Adrenal gland (tissue), 12 donors: ENCODE data around the gene IGHMBP2. TPM values are rescaled to one million over a fixed set of nuclear protein-coding genes. Genes with fewer than 3 reads are reported as not detected.

ENCODE experiments used
- DNase-seq, 7 donors: peaks; one replicate each; pipeline ENCODE4 v3.0.0-alpha.2; 2019 to 2020
- H3K27ac ChIP-seq, 5 donors: fragments of 200-600 bp; sonication (generic) in 4 of 5; 1 replicate in 3 of 5; 2 replicates in 2 of 5; pipeline versions ENCODE4 v1.5.1 to v1.8.0; 2016 to 2020; ENCODE audit warnings: mild to moderate bottlenecking in 1 of 5
- H3K27me3 ChIP-seq: fragments of 200-600 bp; 2 replicates; pipeline ENCODE4 v1.8.0; 2021
- H3K36me3 ChIP-seq, 2 donors: fragments of 200-600 bp; replicated peaks in 1 of 2; 1 replicate in 1 of 2; 2 replicates in 1 of 2; pipeline versions ENCODE4 v1.5.1 to v1.8.0; 2018 to 2022
- H3K4me1 ChIP-seq, 2 donors: fragments of 200-600 bp; replicated peaks in 1 of 2; 1 replicate in 1 of 2; 2 replicates in 1 of 2; pipeline versions ENCODE4 v1.5.1 to v1.8.0; 2018 to 2021
- H3K4me3 ChIP-seq, 4 donors: fragments of 200-600 bp; sonication (generic) in 3 of 4; one replicate each; pipeline ENCODE4 v1.5.1; 2016 to 2018
- H3K9me3 ChIP-seq, 3 donors: fragments of 200-600 bp; sonication (generic) in 1 of 3; replicated peaks in 1 of 3; 1 replicate in 2 of 3; 2 replicates in 1 of 3; pipeline versions ENCODE4 v1.5.1 to v1.8.0; 2016 to 2021
- CTCF ChIP-seq, 6 experiments: fragments of 450-650 bp in 4 of 6; fragments of 200-600 bp in 2 of 6; sonication (generic) in 1 of 6; IDR thresholded peaks; 1 replicate in 5 of 6; 2 replicates in 1 of 6; pipeline versions ENCODE4 v1.5.1 to v1.8.0; 2016 to 2021; ENCODE audit warnings: antibody characterized with exemption in 6 of 6, mild to moderate bottlenecking in 2 of 6, moderate library complexity in 1 of 6
- POLR2A ChIP-seq, 2 donors: fragments of 450-650 bp; IDR thresholded peaks; one replicate each; pipeline ENCODE4 v1.6.1; 2017; ENCODE audit warnings: antibody characterized with exemption in 2 of 2, mild to moderate bottlenecking in 2 of 2, moderate library complexity in 1 of 2
- WGBS, 4 donors: extraction: QIAGEN DNeasy Blood & Tissue Kit in 2 of 4; methylation state at CpG; one replicate each; pipeline versions ENCODE4 v1.1.5 to v1.1.7; 2013 to 2017; 5-methylcytosine and 5-hydroxymethylcytosine counted together
- intact Hi-C, 2 donors: fragments of 100-400 bp; cut with DNase I; formaldehyde crosslinking; loops; one replicate each; pipeline versions ENCODE4 v1.14.1 to v1.15.0; 2022 to 2023
- polyA plus RNA-seq, 3 donors: library from polyadenylated mRNA; stranded (reverse); fragments of 200-250 nt in 2 of 3; fragments of 350-450 nt in 1 of 3; fragmentation: Illumina TruSeq in 1 of 3; extraction: RNeasy Lipid Tissue Mini Kit (QIAGEN cat#74804) in 1 of 3; gene quantifications; one replicate each; pipeline ENCODE4 v1.2.3, GENCODE V29; 2013 to 2014
- total RNA-seq, 9 donors: library from RNA; depleted of rRNA in 4 of 9; stranded (reverse); fragments of >200 nt in 4 of 9; fragments of 120-200 nt in 1 of 9; fragmentation: NEBNext Ultra II Directional in 1 of 9; extraction: Animal tissue kit (Norgen Biotek cat#: 25700) in 1 of 9; gene quantifications; one replicate each; pipeline versions ENCODE4 v1.1.0 to v1.2.4, GENCODE V29; 2013 to 2023
- donor health status: healthy with polysubstance abuse.
- donor health status: Bipolar disorder and iron deficiency.
- donor health status: DM: yes; HTN: yes; CAD: no.
- donor health status: DM: no; HTN: no; CAD: no.
- donor health status: DM: no; HTN: no; CAD: no.
- donor health status: DM: yes; HTN: yes; CAD: no.

The IGHMBP2 gene
- total and polyA plus RNA-seq, 12 donors, result 7.9 to 40.6 (median 16.3) TPM

GRCh38 chr11:68933605-68934320 lies 30.1 kb downstream of the IGHMBP2 start:
- 87 to 94% (median 92%) methylated on average over 12 to 17 of the region's 17 CpGs for WGBS, 4 donors
- H3K36me3 ChIP-seq, result peaks cover 0 to 81% of the 10 kb centered on the region in 2 donors
- no peak for TF ChIP-seq CTCF (IDR thresholded peaks at IDR 0.05)
- no peak for TF ChIP-seq POLR2A (IDR thresholded peaks at IDR 0.05)
- H3K27ac ChIP-seq, result no peak overlapping the region
- H3K4me3 ChIP-seq, result no peak overlapping the region
- H3K27me3 ChIP-seq, result no peaks in the 10 kb centered on the region
- DNase-seq, result no peak
- no peaks in the 10 kb centered on the region for H3K9me3 ChIP-seq
- intact Hi-C loops, result loop anchor here in 1 of 2 donors (10.0 kb wide), 1 partner anchor 151 kb away; no protein-coding TSS in a partner anchor
- no peaks in the 10 kb centered on the region for H3K4me1 ChIP-seq

DNA sequence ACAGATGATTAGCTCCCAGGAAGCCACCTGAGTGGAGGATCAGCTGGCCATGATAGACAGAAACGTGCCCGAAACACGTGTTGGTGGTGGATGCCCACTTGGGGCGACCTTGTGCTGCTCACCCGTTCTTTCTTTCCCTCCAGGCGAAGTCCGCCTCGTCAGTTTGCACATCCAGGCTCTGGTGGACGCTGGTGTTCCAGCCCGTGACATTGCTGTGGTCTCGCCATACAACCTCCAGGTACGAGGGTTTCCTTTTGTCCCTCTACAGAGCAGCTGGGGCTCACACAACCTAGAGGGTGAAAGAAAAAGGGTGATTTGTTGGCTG lies 30.6 kb downstream of the IGHMBP2 start:
- WGBS, 4 donors, result 94 to 96% (median 95%) methylated on average over 9 to 12 of the region's 12 CpGs

GRCh38 chr11:68934666-68935065 lies 31.0 kb downstream of the IGHMBP2 start:
- no peak overlapping the region for H3K27ac ChIP-seq
- no peaks in the 10 kb centered on the region for H3K27me3 ChIP-seq
- no peaks in the 10 kb centered on the region for H3K9me3 ChIP-seq
- no peaks in the 10 kb centered on the region for H3K4me1 ChIP-seq
- WGBS, 4 donors, result 92 to 100% (median 95%) methylated on average over 7 to 13 of the region's 13 CpGs
- peaks cover 0 to 81% of the 10 kb centered on the region in 2 donors for H3K36me3 ChIP-seq
- no peak for DNase-seq
- no peak overlapping the region for H3K4me3 ChIP-seq
- TF ChIP-seq POLR2A (IDR thresholded peaks at IDR 0.05), result no peak
- no peak for TF ChIP-seq CTCF (IDR thresholded peaks at IDR 0.05)
- intact Hi-C loops, result loop anchor here in 1 of 2 donors (10.0 kb wide), 1 partner anchor 150 kb away; no protein-coding TSS in a partner anchor

More for the DNA sequence above, 30.6 kb downstream of the IGHMBP2 start:
- Histone ChIP-seq H3K36me3 (peaks cover 0 to 81% of the 10 kb centered on the region in 2 donors), H3K4me1 (no peaks in the 10 kb centered on the region), H3K4me3 (no peak overlapping the region), H3K27ac (no peak overlapping the region), H3K9me3 (no peaks in the 10 kb centered on the region), H3K27me3 (no peaks in the 10 kb centered on the region)
- TF ChIP-seq POLR2A (IDR thresholded peaks at IDR 0.05) (no peak), CTCF (IDR thresholded peaks at IDR 0.05) (no peak)
- no peak for DNase-seq
- intact Hi-C loops, result loop anchor here in 1 of 2 donors (10.0 kb wide), 1 partner anchor 151 kb away; no protein-coding TSS in a partner anchor

DNA sequence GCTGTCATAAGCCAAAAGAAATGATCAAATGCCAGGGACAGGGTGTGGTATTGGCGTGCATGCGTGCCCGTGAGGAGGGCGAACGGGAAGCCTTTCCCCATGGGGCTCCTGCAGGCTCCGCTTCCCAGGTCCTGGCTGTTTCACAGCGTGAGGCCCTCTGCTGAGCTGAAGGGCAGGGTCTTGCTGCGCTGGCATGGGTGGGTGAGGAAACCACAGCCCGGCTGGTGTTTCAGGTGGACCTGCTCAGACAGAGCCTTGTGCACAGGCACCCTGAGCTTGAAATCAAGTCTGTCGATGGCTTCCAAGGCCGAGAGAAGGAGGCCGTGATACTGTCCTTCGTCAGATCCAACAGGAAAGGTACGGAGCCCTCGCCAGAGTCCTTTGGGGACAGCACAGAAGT lies 31.4 kb downstream of the IGHMBP2 start:
- WGBS, 4 donors, result 93 to 97% (median 94%) methylated on average over 13 to 15 of the region's 15 CpGs
- no peak overlapping the region for H3K4me3 ChIP-seq
- no peaks in the 10 kb centered on the region for H3K4me1 ChIP-seq
- peaks cover 0 to 81% of the 10 kb centered on the region in 2 donors for H3K36me3 ChIP-seq
- no peak overlapping the region for H3K27ac ChIP-seq
- H3K27me3 ChIP-seq, result no peaks in the 10 kb centered on the region
- no peaks in the 10 kb centered on the region for H3K9me3 ChIP-seq
- intact Hi-C loops, result loop anchor here in 1 of 2 donors (10.0 kb wide), 1 partner anchor 150 kb away; no protein-coding TSS in a partner anchor
- TF ChIP-seq CTCF (IDR thresholded peaks at IDR 0.05) (no peak), POLR2A (IDR thresholded peaks at IDR 0.05) (no peak)
- no peak for DNase-seq
